K562 (cell line): Measurements from ENCODE around the gene MCCC1. TPM values are rescaled to one million over a fixed set of nuclear protein-coding genes. Genes with fewer than 3 reads are reported as not detected.

Source experiments
- DPF2 ChIP-seq: fragments of 450-650 bp; IDR thresholded peaks from 2 replicates; pipeline ENCODE4 v1.6.1; 2016
- E2F5 ChIP-seq: sonication (generic); formaldehyde crosslinking; IDR thresholded peaks from 2 replicates; pipeline ENCODE4 v1.8.0; 2022; ENCODE audit warnings: mild to moderate bottlenecking, missing genetic modification reagents
- E2F6 ChIP-seq, 2 experiments: IDR thresholded peaks; 2 replicates each; pipeline ENCODE4 v1.6.1; 2011; ENCODE audit warnings: borderline replicate concordance in 1 of 2, control low read depth in 1 of 2, low read depth in 1 of 2, low read length in 1 of 2, mild to moderate bottlenecking in 1 of 2, mixed read lengths in 1 of 2, moderate library complexity in 1 of 2; ENCODE audit not compliant: insufficient read depth in 1 of 2, insufficient read length in 1 of 2, poor library complexity in 1 of 2, severe bottlenecking in 1 of 2; ENCODE audit errors: extremely low read depth in 1 of 2
- EGR1 ChIP-seq: fragments of 450-650 bp; conservative IDR thresholded peaks from 2 replicates; pipeline ENCODE4 v1.6.1; 2017; ENCODE audit warnings: mild to moderate bottlenecking
- MGA ChIP-seq: fragments of 450-650 bp; IDR thresholded peaks from 2 replicates; pipeline ENCODE4 v1.6.1; 2016; ENCODE audit warnings: mild to moderate bottlenecking, moderate library complexity
- TEAD4 ChIP-seq, 2 experiments: sonication (generic) in 1 of 2; formaldehyde crosslinking in 1 of 2; IDR thresholded peaks; 2 replicates each; pipeline versions ENCODE4 v1.6.1 to v1.8.0; 2012 to 2022; ENCODE audit warnings: borderline replicate concordance in 1 of 2, inconsistent platforms in 1 of 2, low read length in 1 of 2, mild to moderate bottlenecking in 1 of 2, missing genetic modification reagents in 1 of 2
- XRCC5 ChIP-seq: fragments of 200-400 bp; formaldehyde crosslinking; IDR thresholded peaks from 2 replicates; pipeline ENCODE4 v1.6.1; 2017; ENCODE audit warnings: low read depth, mild to moderate bottlenecking, low read length
- ZBTB43 ChIP-seq: sonication (generic); formaldehyde crosslinking; IDR thresholded peaks from 2 replicates; pipeline ENCODE4 v1.8.0; 2023; ENCODE audit warnings: mild to moderate bottlenecking, missing genetic modification reagents
- ZNF12 ChIP-seq: sonication (generic); formaldehyde crosslinking; IDR thresholded peaks from 2 replicates; pipeline ENCODE4 v1.4.0; 2020; ENCODE audit warnings: mild to moderate bottlenecking, missing genetic modification reagents
- ZNF436 ChIP-seq: fragments of 250-450, 450-650 bp; sonication (Bioruptor Pico); formaldehyde crosslinking; IDR thresholded peaks from 2 replicates; pipeline ENCODE4 v1.7.0; 2020; ENCODE audit warnings: mild to moderate bottlenecking
- ZNF583 ChIP-seq: fragments of 250-450 bp; sonication (Bioruptor Pico); IDR thresholded peaks from 2 replicates; pipeline ENCODE4 v1.4.0; 2020
- ZNF655 ChIP-seq: fragments of 250-450 bp; sonication (Bioruptor Pico); IDR thresholded peaks from 2 replicates; pipeline ENCODE4 v1.5.0; 2021
- polyA plus RNA-seq, 8 experiments: library from polyadenylated mRNA; depleted of rRNA in 4 of 8; stranded (reverse) in 5 of 8; unstranded in 3 of 8; fragments of >200 nt; fragmentation: Nextera tagmentation in 2 of 8; fragmentation: Illumina TruSeq in 1 of 8; extraction: Ambion mirVana in 2 of 8; extraction: Trizol in 1 of 8; gene quantifications; 2 replicates each; pipeline versions ENCODE4 v1.2.1 to v1.2.3, GENCODE V29; 2011 to 2014; ENCODE audit warnings: inconsistent platforms in 1 of 8, missing spikeins in 1 of 8
- total RNA-seq, 7 experiments: library from RNA; depleted of rRNA in 6 of 7; stranded (reverse); fragments of >200 nt in 6 of 7; fragmentation: Illumina TruSeq in 2 of 7; extraction: Trizol in 2 of 7; gene quantifications; 2 replicates each; pipeline versions ENCODE4 v1.2.1 to v1.2.3, GENCODE V29; 2011 to 2021; ENCODE audit warnings: low replicate concordance in 1 of 7

MCCC1 gene
- total and polyA plus RNA-seq, 9 of the 15 experiments (the other 6 are each of a cell fraction or from before 2014, with no cell fraction given), result 13.7 to 26.9 (median 23.0) TPM

GRCh38 chr3:183106635-183107034, 7.3 kb upstream of the MCCC1 start (continued):
- TF ChIP-seq MGA (no peak), ZNF655 (CRISPR knock-in tag) (no peak), ZNF12 (no peak), E2F6 (IDR thresholded peaks at IDR 0.05; ENCODE audit: borderline replicate concordance in 1 of 2, extremely low read depth in 1 of 2, insufficient read depth in 1 of 2, insufficient read length in 1 of 2, low read depth in 1 of 2, low read length in 1 of 2, poor library complexity in 1 of 2, severe bottlenecking in 1 of 2) (no peak), ZNF583 (CRISPR knock-in tag) (no peak), EGR1 (peak; percentile 58), ZNF436 (CRISPR knock-in tag) (no peak), XRCC5 (no peak), DPF2 (peak; percentile 68), TEAD4 (IDR thresholded peaks at IDR 0.05; ENCODE audit: low read length) (peak; percentile 24; the same call in 1 of the 2 replicates), TEAD4 (CRISPR knock-in tag; IDR thresholded peaks at IDR 0.05; ENCODE audit: borderline replicate concordance) (no peak), E2F5 (no peak), ZBTB43 (no peak)
